LoVo (cell line): ENCODE data around the gene EFCAB7.
A peak's percentile ranks its signal among the peaks of the same experiment; 100 is the strongest.

ENCODE experiments used
- DNase-seq: peaks from one replicate; pipeline ENCODE4 v3.0.0-alpha.2; 2016; ENCODE audit warnings: low spot score

The EFCAB7 gene, protein sequence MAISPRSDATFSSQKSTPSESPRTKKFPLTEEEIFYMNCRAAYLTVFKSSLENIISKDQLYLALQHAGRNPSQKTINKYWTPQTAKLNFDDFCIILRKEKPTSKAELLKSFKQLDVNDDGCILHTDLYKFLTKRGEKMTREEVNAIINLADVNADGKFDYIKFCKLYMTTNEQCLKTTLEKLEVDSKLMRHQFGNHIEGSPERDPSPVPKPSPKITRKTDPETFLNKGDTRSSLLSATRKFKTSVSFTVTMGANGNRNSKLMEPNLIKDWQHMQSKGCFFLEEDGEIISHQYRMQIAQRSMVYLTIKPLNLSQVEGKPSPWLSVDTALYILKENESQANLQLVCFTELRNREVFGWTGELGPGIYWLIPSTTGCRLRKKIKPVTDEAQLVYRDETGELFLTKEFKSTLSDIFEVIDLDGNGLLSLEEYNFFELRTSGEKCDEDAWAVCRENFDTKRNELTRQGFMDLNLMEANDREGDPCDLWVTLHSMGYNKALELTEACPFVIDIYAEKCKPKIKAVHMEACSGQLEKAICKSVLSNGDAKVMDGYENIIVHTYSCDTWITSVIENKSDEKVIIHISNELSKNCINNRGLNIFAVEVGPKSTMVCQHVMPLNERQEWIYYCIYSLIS

DNA sequence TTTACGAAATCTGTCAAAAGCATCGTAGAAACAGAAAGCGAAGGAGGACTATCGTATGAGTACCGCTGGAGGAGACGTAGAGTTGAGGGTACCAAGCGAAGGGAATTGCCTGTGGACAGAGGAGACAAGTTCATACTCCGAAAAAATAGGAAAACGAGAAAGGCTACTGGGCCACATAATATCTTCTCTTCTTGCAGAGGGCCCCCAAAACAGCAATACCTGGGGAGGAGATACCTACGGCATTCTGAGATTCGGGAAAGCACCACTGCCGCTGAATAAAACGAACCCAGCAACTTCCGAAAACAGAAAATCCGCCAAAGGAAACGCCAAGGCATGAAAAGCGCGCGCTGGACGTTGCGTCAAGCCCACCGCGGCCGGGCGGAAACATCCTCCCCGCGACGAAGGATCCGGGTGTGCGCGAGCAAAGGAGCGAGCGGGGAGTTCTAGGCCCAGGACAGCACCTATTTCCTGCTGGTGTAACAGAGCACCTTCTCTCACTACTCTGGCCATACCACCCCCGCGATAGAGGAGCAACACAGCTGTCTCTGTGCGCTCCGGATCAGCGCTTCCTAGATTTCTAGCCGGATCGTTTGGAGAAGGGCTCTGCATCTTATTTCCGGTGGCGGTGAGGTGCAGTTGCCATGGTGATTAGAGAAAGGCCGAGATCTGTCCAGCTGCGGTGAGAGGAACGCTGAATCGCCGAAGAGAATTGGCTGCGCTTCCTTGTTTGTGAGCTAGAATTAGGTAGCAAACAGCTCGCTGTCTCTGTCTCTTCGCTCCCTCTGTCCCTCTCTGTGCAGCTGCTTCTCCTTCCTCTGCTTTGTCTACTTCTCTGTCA is at the start of gene EFCAB7, which contains the start of gene ITGB3BP:
TSS of gene EFCAB7 (plus strand) at position 635 of the 838 bp plus-strand sequence. CDS start 2,048 bp downstream, outside the sequence.
TSS of gene ITGB3BP (minus strand) at position 335 of the 838 bp plus-strand sequence. CDS start at position 243, 92 bp downstream.
- DNase-seq = peak; percentile 91

DNA sequence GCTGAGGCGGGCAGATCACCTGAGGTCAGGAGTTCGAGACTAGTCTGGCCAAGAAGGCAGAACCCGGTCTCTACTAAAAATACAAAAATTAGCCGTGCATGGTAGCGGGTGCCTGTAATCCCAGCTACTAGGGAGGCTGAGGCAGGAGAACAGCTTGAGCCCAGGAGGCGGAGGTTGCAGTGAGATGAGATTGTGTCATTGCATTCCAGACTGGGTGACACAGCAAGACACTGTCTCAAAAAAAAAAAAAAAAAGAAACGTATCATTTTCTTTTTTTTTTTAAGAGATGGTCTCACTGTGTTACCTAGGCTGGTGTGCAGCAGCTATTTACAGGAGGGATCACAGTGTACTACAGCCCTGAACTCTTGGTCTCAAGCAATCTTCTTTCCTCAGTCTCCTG is 47.6 kb upstream of the EFCAB7 start:
- DNase-seq = no peak

DNA sequence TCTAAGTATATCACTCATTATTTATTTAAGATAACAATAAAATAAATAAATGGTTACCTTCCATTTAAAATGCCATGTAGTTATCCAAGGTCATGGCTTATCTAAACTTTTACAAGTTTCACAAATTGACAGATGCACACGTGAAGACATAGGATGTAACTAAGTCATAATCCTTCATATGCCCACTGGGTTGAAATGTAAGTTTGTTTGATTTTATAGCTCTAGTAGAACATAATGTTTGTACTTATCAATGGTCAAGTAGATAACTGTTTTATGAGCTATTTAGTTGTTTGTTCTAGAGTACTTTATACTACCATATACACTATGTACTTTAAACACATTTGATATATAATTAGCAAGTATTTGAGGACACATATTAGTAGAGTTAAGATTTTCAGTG is 43.3 kb upstream of the EFCAB7 start:
- no peak for DNase-seq

DNA sequence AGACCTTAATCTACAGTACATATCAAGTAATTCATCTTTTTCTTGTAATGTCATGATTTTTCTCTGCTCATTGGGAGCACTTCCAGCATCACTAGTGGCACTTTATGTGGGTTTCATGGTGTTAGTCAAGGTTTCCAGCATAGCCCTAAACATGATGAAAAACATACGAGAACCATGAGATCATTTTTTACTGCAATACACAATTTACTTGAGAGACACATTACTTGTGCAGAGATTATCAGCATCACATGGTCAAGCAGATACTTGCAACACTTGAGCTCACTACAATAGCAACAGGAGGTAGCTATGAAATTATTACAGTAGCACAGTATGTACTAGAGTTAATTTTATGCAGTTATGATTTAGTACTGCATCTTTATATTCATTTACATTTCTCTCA is 36.7 kb upstream of the EFCAB7 start:
- no peak for DNase-seq

DNA sequence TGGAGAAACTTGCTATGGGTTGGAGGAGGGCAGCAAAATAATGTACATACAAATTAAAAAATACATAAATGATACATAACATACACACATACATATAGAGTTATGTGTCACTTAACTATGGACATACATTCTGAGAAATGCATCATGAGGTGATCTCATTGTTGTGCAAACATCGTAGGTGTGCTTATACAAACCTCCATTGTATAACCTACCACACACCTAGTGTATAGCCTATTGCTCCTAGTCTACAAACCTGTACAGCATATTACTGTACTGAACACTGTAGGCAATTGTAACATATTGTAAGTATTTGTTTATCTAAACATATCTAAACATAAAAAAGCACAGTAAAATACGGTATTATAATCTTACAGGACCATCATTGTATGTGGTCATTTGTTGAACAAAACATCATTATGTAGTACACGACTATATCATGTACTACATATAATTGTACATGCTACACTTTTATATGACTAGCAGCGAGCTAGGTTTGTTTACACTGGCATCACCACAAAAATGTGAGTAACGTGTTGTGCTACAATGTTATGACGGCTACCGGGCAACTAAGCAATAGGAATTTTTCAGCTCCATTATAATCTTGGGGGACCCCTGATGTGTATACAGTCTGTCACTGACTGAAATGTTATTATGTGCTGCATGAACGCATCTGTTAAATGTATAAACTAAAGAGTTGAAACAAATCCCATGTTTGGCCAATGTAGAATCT is 35.8 kb upstream of the EFCAB7 start:
- DNase-seq = no peak

DNA sequence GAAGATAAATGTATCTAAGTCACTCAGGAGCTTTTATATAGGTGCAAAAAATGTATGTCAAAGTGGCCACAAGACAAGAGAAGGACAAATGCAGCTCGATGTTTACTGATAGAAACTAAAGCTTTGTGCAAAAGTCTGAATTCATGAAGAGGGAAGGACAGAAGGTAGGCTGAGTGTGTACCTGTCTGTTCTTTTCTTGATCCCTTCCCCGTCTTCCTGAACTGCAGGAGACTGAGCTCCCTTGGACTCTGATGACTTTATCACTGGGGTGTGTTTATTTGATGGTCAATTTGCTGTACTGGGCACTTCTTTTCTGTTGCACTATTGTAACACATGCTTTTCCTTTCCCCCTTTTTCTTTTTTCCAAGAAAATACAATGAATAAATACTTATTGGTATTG is 25.7 kb upstream of the EFCAB7 start:
- DNase-seq = no peak

DNA sequence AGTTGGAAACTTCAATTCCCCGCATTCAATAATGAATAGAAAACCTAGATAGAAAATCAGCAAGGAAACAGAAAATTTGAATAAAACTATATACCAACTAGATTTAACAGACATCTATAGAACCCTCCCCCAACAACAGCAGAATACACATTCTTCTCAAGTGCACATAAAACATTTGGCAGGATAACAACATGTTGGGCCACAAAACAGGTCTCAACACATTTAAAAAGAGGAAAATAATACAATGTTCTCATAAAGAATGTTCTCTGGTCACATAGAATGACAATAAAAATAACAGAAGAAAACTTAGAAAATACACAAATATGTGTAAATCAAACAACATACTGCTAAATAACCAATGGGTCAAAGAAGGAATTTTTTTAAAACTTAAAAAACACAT is 25.2 kb upstream of the EFCAB7 start:
- no peak for DNase-seq

DNA sequence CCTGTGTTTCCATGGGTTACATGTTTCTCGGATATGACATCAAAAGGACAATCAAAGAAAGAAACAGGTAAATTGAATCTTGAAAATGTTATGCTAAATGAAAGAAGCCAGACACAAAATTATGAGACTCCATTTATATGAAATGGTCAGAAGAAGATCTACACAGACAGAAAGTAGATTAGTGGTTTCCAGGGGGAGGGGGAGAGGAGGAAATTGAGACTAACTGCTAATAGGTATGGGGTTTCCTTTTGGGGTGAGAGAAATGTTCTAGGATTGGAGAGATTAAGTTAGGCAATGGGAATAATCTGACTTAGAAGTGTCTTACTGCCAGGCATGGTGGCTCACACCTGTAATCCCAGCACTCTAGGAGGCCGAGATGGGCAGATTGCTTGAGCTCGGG is 22.1 kb upstream of the EFCAB7 start:
- DNase-seq = no peak

DNA sequence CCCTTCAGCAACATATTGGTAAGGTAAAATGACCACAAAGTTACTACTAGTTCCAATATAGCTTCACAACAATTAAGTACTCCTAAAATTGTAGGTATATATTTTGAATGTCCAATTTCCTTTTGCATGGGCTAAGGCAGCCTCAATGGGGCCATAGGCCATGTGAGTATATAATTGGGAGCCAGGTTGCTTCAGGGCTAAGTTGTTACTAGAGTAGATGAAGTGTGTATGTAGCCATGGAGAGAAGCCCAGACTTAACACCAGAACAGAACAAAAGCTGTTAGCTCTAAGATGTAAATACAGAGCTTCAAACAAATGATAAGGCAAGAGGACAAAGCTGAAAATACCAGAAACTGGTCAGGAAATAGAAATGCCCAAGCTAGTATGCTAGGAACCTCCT is 16.5 kb upstream of the EFCAB7 start:
- DNase-seq = no peak

DNA sequence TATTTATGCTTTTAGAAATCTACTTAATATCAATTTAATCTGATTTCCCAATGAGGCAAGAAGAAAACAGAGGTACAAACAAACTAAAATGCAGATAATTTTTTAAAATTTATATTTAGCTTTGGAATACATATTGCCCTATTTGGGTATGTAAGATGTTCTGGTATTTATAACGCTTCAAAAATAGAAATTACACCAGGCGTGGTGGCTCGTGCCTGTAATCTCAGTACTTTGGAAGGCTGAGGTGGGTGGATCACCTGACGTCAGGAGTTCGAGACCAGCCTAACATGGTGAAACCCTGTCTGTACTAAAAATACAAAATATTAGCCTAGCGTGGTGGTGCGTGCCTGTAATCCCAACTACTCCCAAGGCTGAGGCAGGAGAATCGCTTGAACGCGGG is 13.6 kb upstream of the EFCAB7 start:
- no peak for DNase-seq

DNA sequence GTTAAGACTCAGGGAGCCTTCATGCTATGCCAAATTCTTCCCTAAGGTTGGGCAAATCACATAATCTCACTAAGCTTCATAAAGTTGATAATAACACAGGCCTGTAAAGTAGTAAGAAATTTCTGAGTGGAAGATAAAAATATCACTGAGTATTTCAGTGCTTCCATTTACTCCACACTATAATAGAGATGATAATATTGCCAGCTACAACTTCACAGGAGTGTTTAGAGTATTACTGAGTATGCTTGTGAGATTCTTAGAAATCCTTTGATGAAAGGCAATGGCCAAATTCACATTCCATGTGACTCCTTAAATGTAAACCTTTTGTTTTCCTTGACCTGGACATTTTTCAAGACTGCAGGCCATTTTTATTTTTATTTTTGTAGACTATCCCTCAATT is 10.7 kb upstream of the EFCAB7 start:
- DNase-seq = no peak

DNA sequence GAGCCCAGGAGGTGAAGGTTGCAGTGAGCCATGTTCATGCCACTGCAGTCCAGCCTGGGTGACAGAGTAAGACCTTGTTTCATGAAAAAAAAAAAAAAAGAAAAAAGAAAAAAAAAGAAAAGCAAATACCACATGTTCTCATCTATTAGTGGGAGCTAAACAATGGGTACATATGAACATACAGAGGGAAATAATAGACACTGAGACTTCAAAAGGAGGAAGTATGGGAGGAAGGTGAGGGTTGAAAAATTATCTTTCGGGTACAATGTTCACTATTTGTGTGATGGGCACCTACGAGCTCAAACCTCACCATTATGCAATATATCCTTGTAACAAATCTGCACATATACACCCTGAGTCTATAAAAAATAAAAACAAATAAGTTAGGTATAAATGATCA is 6.7 kb upstream of the EFCAB7 start:
- DNase-seq = no peak

DNA sequence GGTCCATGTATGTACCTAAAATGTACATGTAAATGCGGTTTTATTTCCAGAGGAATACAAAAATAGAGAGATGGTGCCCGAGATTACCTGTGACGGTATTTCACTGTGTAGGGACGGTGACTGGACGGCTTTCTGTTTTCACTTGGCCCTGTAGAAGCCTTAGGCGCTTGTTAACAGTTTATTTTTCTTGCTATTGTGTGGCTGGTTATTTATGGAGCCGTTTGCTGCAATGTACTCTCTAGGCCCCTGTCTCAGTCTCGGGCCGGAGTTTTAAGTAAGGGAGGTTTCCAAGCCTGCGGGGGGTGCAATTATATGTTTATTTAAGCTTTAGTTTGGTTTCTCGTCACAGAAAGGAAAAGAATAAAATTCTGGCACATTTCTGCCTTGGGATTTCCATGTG is 413 bp downstream of the EFCAB7 start:
- no peak for DNase-seq

DNA sequence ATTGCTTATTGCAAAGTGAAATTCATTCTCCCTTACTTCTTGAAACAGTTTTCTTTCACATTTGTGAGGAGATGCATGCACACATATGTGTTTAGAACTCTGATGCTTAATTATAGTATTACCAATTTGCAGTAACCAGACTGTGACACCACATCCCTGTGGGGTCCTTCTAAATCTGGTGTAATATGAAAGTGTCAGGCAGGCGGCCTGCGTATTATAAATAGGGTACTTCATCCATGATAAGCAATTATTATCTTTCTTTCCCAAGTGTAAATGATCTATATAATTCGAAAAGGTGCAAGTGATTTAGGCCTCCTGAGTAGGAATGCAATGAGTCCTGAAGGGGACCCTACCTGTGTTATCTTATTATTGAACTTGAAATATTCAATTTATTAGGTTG is 876 bp downstream of the EFCAB7 start:
- DNase-seq = no peak

DNA sequence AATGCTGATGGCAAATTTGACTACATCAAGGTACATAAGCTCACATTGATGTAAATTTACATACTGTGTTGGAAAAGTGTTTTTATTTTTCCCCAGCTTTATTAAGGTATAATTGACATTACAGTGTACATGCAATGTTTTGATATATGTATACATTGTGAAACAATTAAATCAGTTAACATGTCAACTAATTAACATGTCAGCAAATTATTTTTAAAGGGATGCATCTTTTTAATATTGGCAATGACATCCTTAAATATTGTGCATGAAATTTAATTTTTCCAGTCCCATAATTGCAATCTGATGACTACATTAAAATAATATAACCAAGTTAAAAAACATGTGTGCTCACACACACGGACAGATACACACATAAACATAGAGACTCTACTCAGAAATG is 9.4 kb downstream of the EFCAB7 start:
- no peak for DNase-seq

DNA sequence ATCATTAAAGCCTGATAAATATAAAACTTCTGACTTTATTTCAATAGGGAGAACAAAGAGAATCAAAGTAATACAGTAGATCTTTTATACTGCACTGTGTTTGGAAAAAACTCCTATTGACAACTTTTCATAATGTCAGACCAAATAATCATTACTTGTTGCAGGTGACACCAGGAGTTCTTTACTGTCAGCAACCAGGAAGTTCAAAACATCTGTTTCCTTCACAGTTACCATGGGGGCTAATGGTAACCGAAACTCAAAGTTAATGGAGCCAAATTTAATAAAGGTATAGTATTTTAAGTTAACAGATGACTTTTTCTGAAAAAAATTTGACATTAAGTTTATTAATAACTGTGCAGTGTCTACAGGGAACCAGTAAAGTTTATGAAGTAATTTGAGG is 10.6 kb downstream of the EFCAB7 start:
- no peak for DNase-seq

DNA sequence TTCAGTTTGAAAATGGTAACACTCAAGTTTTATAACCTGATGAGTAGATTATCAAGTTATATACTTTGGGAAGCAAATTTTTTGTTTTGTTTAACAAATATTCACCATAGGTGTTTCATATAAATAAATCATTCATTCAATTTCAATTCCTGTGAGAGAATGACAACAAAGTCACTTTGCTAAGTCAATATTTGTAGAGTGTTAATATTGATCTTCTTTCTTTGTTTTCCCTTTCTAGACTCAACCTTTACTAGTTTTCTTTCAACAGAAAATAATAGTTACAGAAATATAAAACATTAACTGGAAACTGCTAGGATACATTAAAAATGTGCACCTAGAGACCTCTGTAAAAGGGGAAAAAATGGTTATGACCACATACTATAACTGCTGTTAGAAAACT is 11.1 kb downstream of the EFCAB7 start:
- no peak for DNase-seq

DNA sequence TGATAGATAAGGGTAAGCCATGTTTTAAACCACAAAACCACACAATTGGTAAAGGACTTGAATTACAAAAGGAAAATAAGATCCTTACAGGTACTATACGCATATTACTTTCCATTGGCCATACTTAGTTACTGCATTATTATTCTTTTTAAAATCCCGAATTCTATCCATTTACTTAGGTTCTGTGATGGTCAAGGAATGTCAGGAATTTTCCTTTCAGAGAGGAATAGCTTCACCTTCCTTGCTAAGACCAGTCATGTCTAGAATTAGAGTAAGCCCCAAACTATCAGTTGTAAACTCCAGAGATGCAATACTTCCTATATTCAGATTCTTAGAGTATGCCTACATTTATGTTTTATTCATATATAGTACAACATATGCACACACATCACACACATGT is 13.7 kb downstream of the EFCAB7 start:
- no peak for DNase-seq

DNA sequence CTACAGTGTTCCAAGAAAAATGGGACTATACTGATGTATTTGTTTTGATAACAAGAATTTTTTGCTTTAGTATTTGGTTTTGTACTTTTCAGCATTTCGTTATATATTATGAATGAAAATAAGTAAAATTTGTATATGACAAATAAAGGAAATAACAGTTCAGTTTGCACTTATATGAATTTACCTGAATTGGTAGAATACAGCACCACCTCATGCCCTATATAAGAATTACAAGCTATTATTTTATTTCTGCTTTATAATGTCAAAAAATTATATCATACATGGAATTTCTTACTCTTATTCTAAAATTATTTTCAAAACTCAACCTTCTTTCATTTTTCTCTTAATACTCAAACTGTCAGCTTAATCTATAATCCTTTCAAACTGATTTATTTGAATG is 14.6 kb downstream of the EFCAB7 start:
- no peak for DNase-seq

DNA sequence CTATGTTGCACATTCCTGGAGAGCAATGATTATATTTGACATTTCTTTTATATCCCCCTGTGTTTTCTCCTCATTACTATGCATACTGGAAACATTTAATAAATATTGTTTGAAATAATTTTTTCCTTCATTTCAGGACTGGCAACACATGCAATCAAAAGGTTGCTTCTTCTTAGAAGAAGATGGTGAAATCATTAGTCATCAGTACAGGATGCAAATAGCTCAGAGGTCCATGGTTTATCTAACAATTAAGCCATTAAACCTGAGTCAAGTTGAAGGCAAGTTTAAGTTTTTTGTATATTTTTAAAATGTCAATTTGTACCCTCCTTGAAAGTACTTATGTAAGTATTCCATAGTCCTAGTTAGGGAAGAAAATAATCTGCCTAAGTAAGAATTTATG is 22.5 kb downstream of the EFCAB7 start:
- DNase-seq = no peak

DNA sequence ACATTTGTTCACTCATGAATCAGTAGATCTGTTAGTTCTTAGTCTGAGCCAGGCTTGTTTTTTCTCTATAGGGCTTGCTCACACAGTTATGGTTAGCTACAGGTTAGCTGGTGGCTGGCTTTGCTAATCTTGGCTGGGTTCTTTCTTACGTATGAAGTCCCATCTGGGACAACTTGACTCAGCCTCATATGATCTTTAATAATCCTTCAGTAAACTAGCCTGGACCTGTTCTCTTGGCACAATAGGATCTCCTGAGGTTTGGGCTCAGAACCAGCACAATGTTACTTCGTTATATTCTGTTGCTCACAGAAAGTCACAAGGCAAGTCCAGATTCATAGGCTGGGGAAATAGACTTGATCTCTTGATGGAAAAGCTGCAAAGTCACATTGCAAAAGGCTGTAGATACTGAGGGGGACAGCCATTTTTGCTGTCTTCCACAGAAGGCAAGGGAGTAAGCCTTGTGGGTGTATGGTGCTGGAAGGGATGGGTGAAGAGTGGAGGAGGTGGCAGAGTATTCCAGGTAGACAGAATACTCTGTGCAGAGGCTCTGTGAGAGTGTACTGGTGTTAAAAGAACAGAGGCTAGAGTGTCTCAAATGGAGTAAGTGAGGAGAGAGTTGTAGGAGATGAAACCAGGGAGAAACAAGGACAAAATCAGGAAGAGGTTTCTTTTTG is 24.4 kb downstream of the EFCAB7 start:
- DNase-seq = no peak

DNA sequence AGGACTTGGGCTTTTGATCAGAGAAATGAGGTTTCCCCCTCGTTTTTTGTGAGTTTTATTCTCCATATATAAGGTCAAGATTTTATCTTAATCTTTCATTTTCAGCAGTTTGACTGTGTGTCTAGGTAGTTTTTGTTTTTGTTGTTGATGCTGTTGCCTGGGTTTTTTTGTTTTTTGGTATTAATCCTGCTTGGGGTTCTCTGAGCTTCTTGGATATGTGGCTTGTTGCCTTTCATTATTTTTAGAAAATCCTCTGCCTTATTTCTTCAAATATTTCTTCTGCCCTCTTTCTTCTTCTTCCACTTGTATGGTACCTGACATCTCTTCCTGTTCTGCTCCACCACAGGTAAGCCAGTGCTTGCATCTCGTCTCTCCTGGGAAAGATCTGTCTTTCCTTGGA is 25.0 kb downstream of the EFCAB7 start:
- no peak for DNase-seq
